ENCODE results near the gene FTSJ3.
"Not testable (repeated sequence)": the region's sequence is repeated elsewhere in the genome, so short reads cannot be mapped to it uniquely, and the experiment has no call there.

The FTSJ3 gene, protein sequence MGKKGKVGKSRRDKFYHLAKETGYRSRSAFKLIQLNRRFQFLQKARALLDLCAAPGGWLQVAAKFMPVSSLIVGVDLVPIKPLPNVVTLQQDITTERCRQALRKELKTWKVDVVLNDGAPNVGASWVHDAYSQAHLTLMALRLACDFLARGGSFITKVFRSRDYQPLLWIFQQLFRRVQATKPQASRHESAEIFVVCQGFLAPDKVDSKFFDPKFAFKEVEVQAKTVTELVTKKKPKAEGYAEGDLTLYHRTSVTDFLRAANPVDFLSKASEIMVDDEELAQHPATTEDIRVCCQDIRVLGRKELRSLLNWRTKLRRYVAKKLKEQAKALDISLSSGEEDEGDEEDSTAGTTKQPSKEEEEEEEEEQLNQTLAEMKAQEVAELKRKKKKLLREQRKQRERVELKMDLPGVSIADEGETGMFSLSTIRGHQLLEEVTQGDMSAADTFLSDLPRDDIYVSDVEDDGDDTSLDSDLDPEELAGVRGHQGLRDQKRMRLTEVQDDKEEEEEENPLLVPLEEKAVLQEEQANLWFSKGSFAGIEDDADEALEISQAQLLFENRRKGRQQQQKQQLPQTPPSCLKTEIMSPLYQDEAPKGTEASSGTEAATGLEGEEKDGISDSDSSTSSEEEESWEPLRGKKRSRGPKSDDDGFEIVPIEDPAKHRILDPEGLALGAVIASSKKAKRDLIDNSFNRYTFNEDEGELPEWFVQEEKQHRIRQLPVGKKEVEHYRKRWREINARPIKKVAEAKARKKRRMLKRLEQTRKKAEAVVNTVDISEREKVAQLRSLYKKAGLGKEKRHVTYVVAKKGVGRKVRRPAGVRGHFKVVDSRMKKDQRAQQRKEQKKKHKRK

DNA sequence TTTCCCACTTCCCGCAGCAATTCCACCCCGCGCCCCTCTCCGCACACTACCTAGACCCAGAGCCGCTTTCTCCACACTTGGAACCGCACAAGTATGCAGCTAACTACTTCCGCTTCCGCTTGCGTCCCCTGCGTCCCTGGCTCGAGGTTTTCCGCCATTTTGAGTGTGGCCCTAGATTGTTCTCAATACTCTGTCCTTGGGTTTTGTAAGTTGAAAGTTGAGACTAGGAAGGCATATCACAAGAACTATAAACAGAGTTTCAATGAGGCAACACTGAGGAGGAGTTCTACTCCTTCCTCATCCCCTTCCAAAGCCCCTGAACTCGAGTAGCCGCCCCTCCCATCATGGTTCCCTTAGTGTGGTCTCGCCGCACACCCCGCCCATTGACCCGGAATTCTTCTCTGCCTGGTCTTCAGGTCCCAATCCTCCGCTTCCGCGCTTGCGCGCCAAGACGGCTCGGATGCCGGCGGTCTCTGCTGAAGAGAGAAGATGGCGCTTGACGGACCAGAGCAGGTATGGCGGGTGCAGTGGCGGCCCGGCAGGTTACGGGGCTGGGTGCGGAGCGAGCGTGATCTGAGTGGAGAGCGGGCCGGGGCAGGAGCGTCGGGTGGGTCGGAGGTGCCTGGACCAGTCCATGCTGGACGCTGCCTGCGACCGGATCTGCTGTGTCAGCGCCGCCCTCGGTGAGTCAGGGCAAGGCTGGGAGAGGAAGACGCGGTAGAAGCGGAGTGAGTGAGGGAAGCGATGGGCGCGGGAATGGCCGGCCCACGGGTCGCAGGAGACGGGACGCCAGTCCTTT, at the start of gene FTSJ3, which contains the start of gene PSMC5:
FTSJ3 (minus strand) TSS at position 662 of the 799 bp plus-strand sequence. CDS start 761 bp downstream, outside the sequence.
PSMC5 (plus strand) TSS at position 430 of the 799 bp plus-strand sequence; CDS start at position 490, 60 bp downstream.
- DNase-seq (ENCODE audit: low spot score) = peak; percentile 95

DNA sequence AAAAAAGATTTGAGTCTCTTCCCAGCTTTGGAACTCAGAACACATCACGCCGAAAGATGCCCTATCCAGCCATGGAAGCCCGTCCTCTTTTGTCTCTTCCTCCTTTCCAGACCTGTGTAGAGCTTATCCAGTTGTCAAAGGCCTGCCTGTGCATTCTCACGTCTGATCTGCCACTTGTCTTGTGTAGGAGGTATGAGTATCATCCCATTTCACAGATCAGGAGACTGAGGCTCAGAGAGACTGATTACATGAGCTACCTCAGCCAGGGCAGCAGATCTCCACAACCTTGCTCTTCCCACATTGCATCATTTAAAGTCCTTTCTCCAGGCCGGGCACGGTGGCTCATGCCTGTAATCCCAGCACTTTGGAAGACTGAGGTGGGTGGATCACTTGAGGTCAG, 47.2 kb upstream of the FTSJ3 start:
- DNase-seq (ENCODE audit: low spot score) = not testable (repeated sequence)

DNA sequence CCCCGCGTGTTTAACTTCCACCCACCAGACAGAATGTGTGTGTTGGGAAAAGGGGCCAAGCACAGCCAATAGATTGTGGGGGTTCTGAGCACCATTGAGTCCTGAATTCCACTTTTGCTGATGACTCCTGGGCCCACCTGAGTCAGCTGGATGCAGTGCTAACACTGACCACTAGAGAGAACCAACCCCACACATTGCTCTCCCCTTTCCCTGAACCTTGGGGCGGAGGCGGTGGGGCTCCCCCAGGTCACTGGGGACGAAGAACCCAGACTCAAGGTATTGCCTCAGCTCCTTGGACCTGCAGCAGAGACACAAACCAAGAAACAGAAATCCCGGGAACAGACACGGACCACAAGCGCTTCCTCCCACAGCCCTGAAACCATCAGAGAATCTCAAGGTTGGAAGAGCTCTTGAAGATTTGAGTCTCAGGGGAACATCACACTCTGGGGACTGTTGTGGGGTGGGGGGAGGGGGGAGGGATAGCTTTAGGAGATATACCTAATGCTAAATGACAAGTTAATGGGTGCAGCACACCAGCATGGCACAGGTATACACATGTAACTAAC, 46.7 kb upstream of the FTSJ3 start:
- DNase-seq (ENCODE audit: low spot score) = not testable (repeated sequence)

DNA sequence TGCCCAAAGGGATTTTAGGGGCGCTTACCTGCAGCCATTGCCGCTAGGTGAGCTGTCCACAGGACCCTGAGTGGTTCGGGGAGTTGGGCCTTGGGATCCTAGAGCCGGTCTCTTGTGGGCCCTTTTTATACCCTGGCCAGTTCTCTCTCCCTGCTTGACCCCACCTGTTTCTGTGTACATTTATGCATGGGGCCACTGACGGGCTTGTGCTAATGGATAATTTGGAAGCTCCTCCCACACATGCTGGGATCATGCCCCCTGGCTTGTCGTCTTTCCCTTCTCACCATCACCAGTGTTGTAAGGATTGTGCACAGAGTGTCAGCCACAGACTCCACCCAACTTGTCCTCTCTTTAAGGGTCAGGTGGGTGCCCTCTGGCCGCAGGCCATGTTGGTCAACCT, 46.1 kb upstream of the FTSJ3 start, which contains the start of gene CSH2:
CSH2 (minus strand) TSS at position 101 of the 400 bp plus-strand sequence; CDS start at position 38, 63 bp downstream.
- not testable (repeated sequence) for DNase-seq (ENCODE audit: low spot score)

DNA sequence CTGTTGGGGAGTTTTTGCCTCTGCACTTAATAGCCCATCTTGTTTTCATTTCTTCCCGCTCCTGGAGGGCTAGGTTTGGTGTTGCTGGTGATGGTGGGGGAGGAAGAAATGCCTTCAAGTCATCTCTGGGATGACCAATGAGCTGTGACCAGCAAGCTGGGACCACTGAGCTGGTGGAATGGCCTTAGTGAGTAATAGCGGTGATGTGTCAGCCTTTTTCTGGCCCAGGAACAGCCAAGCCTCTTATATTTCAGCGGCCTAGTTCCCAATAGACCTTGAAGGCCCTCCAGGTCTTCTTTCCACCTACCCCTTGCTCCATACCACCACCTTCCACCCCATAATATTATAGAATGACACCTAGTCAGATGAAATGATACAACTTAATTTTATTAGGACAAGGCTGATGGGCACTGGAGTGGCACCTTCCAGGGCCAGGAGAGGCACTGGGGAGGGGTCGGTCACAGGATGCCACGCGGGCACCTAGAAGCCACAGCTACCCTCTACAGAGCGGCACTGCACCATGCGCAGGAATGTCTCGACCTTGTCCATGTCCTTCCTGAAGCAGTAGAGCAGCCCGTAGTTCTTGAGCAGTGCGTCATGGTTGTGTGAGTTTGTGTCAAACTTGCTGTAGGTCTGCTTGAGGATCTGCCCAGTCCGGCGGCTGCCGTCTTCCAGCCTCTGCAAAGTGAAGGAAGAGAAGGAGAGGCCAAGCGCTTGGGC, 44.3 kb upstream of the FTSJ3 start:
- DNase-seq (ENCODE audit: low spot score) = not testable (repeated sequence)

DNA sequence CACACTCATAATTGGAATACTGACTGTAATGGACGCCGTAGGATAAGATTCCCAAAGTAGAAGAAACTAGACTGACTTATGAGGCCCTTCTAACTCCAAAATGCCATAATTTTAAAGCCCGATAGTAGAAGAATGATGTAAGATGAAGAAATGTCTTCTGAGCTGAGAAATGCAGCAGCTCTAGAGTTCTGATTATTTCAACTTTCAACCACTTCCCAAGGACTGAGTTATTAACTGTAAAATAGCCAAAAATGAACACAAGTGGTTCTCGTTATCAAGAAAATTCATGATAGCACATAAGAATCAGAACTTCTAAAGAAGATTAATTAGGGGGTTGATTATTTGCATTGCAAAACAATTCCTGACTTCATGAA, 42.8 kb upstream of the FTSJ3 start:
- DNase-seq (ENCODE audit: low spot score) = not testable (repeated sequence)

DNA sequence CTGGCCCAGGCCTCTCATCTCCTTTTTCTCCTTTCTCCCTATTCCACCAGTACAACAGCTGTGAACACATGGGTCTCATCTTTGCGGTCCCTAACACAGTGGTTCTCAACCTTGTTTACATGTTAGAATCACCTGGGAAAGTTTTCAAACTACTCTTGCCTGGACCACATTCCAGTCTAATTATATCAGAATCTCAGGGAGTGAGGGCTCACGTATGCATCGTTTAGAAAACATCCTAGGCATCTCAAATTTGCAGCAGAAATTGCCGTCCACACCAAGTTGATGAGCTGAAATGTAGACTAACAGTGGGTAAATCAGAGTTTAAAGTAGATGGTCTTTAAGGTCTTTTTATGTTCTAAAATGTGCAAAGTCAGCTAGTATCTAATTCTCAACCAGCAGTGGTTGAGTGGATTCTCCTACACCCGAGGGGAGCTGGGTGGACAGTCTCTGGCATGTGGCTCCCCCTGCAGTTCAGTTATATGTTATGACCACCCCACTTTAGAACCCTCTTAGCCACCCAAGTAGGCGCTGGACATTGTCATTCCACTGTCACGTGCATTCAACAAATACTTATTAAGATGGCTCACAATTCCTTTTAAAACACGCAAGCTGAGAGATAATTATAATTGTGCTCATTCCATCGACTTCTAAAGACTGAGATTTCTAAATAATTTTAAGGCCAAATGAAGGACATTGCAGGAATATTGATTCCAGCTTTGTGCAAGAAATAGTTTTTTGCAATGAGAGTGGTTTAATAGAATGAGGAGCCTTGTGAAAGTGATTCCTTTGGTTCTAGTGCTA, 42.2 kb upstream of the FTSJ3 start:
- DNase-seq (ENCODE audit: low spot score) = not testable (repeated sequence)

DNA sequence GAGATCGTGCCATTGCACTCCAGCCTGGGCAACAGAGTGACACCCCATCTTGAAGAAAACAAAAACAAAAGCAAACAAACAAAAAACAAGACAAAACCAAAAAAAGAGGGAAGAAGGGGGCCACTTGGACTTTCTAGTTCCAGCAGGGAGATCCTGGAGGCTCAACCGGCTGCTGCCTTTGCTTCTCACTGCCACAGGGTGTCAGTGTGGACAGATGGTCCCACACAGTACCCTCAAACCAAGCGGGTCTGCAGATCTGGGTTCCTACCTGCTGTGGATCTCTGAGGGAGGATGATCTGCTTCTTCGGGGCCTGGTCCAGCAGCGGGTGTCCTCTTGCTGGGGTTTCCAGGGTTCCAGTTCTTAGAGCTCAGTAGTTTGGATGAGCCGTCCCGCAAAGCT, 39.2 kb upstream of the FTSJ3 start:
- DNase-seq (ENCODE audit: low spot score) = not testable (repeated sequence)

DNA sequence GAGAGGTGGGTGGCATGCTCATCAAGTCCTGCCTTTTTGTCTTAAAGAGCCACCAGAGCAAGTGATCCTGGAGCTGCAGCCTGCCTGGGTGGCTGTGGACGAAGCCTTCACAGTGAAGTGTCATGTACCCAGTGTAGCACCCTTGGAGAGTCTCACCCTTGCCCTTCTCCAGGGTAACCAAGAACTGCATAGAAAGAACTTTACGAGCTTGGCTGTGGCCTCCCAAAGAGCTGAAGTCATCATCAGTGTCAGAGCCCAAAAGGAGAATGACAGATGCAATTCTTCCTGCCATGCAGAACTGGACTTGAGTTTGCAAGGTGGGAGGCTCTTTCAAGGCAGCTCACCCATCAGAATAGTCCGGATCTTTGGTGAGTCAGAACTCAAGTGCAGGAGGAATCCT, 31.8 kb upstream of the FTSJ3 start:
- DNase-seq (ENCODE audit: low spot score) = no peak

DNA sequence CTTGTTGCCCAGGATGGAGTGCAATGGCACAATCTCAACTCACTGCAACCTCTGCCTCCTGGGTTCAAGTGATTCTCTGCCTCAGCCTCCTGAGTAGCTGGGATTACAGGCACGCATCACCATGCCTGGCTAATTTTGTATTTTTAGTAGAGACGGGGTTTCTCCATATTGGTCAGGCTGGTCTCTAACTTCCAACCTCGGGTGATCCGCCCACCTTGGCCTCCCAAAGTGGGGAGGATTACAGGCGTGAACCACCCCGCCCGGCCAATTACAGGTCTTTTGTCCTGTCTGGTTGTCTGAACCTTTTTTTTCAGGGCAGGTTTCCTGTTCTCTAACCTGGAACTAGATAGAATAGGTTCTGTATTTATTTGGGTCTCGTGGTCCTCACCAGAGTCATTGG, 29.0 kb upstream of the FTSJ3 start:
- DNase-seq (ENCODE audit: low spot score) = not testable (repeated sequence)

DNA sequence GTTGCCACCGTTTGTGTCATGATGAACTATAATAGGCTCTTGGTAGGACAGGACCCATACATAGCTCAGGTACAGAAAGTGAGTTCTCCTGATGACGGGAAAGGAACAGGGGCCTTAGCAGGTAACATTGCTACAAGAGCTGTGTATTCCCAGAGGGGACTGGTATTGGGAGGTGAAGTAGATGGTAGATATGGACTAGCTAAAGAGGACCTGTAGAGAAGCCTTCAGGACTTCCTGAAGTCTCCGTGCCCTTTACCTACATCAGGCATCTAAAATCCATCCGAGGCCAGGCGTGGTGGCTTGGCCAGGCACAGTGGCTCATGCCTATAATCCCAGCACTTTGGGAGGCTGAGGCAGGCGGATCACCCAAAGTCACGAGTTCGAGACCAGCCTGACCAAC, 27.7 kb upstream of the FTSJ3 start:
- DNase-seq (ENCODE audit: low spot score) = no peak

DNA sequence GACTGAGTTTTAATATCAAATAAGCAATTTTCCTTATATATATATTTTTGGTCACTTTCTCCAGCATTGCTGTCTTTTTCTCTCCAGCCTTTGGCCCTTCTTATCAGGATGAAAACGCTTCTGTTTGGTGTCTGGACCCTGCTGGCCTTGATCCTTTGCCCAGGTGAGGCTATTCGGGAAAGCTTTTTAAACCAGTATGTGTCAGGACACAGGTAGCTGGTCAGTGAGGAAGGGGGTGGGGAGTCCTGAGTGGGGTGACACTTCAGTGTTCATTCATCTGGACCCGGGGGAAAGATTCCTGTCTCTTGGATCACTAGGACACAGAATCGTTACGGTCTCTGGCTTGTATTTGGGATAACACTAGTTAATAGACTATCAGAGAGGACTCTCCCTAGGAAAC, 27.2 kb upstream of the FTSJ3 start:
- no peak for DNase-seq (ENCODE audit: low spot score)

DNA sequence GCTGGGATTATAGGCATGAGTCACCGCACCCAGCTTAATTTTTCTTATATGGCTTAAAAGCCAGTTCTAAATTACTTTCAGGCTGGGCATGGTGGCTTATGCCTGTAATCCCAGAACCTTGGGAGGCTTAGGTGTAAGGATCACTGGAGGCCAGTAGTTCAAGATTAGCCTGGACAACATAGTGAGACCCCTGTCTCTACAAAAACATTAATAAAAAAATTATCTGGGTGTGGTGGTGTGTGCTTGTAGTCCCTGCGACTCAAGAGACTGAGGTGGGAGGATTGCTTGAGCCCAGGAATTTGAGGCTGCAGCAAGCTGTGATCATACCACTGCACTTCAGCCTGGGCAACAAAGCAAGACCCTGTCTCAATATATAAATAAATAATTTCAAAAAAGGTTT, 25.8 kb upstream of the FTSJ3 start:
- no peak for DNase-seq (ENCODE audit: low spot score)

DNA sequence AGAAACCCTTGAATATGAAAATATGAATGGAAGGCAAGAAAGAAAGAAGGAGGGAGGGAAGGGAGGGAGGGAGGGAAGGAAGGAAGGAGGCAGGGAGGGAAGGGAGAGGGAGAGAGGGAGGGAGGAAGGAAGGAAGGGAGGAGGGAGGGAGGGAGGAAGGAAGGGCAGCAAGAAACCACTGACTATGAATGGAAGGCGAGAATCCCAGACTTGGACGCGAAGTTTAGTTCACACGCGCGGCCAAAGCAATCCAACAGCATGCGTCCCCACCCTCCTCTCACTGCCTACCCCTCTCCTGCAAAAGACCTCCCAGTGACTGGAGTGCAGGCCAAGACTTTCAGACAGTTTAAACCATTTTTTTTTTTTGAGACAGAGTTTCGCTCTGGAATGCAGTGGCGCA, 22.9 kb upstream of the FTSJ3 start:
- no peak for DNase-seq (ENCODE audit: low spot score)

DNA sequence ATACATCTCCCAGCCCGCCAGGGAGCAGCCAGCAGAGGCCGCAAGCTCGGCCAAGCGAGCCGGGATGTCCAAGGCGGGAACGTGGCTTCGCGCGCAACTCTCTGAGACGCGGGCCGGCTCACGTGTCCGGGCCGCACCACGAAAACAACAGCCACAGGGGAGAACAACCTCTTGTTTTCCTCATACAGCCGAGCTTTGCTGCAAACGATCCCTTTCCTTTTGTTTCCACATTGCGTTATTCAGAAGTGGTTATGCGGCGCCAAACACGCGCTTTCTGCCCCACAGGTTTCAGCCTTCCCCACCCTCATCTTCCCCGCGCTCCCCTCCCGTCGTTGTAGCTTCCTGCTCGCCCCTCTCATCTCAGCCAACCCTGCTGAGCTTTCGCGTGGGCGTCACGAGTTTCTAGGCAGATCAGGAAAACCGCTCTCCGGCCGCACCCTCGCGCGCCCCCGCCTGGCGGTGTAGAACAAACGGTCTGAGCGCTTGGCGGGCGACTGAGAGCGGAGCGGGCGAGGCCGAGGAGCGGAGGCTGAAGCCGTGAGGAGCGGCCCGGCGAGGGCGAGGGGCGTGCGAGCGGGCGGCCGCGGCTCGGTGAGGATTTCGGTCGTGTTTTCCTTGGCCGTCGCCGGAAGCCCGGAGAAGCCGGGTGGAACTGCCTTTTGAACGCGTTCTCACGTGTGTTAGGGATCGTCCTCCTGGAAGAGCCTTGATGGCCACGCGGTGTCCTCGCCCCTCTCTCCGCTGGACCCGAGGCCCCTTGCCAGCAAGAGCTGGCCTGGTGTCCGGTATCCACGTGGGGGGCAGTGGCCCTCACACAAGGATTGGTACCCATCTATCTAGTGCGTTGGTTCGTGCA, 21.6 kb upstream of the FTSJ3 start:
- peak; percentile 97 for DNase-seq (ENCODE audit: low spot score)

DNA sequence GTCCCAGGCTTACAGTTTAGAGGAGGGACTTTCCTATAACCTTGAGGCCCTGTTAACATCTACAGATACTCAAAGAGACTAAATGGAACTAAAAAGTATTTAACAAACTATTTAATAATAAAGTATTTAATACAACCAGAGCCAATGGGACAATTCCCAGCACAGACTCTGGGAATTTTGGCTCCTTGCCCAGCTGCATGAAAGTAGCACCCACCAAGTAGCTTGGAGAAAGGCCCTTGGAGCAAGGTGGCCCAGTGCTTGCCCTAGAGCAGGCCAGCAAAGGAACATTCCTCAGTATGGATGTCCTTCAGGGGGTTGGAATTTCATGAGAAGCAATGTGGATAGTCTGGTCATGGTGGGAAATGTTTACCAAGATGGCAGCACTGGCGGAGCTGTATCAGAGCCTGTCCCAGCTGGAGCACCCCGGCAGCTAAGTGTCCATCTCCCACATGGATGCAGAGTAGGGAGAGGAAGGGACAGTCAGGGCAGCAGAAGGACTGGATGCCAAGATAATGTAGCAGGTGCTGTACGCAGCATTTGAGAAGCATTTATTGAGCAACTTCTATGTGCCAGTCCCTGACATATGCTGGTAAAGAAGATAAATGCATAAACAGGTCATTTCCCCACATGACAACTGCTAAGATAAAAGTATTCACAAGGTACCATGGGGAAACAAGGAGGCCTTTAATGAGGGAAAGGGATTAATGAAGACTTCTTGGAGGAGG, 20.2 kb upstream of the FTSJ3 start:
- DNase-seq (ENCODE audit: low spot score) = no peak

DNA sequence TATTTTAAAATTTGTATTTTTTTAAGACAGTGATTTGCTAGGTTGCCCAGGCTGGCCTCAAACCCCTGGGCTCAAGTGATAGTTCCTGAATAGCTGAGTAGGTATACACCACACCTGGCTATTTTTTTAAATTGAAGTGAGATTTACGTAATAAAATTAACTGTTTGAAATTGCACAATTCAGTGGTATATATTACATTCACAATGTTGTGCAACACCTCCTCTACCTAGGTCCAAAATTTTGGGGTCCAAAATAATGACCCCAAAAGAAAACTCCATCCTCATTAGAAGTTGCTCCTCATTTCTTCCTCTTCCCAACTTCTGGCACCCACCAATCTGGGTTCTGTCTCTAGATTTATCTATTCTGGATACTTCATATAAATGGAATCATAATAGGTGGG, 18.0 kb upstream of the FTSJ3 start:
- DNase-seq (ENCODE audit: low spot score) = no peak

DNA sequence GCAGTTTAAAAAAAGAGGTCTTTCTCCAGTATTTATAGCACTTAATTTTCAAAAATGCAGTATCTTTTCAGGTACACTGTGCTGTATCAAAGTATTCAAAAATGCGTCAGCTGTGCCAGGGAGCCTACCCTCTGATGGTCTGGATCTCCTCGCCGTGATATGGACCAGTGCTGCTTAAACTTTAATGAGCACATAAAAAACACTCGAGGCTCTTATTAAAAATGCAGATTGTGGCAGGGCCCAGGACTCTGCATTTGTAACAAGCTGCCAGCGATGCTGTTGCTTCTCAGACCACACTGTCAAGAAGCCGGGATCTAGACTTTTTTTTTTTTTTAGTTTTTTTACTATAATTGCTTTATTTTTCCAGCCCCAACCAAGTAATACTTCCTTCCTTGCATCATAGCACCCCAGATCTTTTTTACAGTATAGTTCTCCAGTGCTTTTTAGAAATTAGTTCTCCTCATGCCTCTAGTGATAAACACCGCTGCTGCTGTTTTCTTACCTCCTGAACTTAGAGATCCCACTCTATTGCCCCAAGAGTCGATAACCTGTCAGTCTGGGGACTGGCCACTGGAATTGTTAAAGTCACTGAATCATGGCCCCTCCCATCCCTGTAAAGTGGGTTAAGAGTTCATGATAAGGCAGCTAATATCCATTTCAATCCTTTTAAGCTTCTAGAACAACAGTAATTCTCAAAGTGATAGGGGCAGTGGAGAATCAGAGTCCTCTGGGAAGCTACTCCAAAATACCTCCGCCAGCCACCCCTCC, 16.6 kb upstream of the FTSJ3 start:
- DNase-seq (ENCODE audit: low spot score) = no peak

All from germinal center (tissue), 1 donor.